NT2/D1 (cell line): Measurements from ENCODE around the gene GALP.

ENCODE experiments used
- SUZ12 ChIP-seq: IDR thresholded peaks from 2 replicates; pipeline ENCODE4 v1.6.1; 2011; ENCODE audit not compliant: insufficient read length, insufficient read depth; ENCODE audit errors: extremely low read depth
- YY1 ChIP-seq: IDR thresholded peaks from 2 replicates; pipeline ENCODE4 v1.6.1; 2011; ENCODE audit not compliant: insufficient read length, insufficient read depth
- ZNF274 ChIP-seq: IDR thresholded peaks from 2 replicates; pipeline ENCODE4 v1.6.1; 2011; ENCODE audit warnings: mild to moderate bottlenecking, low read depth, low read length

GRCh38 chr19:56133858-56134653, 41.8 kb upstream of the GALP start:
- no peak for TF ChIP-seq YY1
- no peak for TF ChIP-seq ZNF274
- no peak for TF ChIP-seq SUZ12
